ENCODE measurements around the gene CDH13.

GRCh38 chr16:83686726-83687125 is 1060.0 kb downstream of the CDH13 start:
- TF ChIP-seq CTCF (conservative IDR thresholded peaks at IDR 0.05; ENCODE audit: low read depth, low read length) (no peak), EZH2 (IDR thresholded peaks at IDR 0.05; ENCODE audit: borderline replicate concordance, low read depth, low read length, poor library complexity, severe bottlenecking) (no peak)

Measured in A673 (cell line).